Ishikawa (cell line): Measurements from ENCODE around the gene L1CAM.

ENCODE experiments used
- CEBPB ChIP-seq: IDR thresholded peaks from 2 replicates; pipeline ENCODE4 v1.6.1; 2012
- CREB1 ChIP-seq: IDR thresholded peaks from 2 replicates; pipeline ENCODE4 v1.6.1; 2012; ENCODE audit warnings: low read depth
- EGR1 ChIP-seq: IDR thresholded peaks from 2 replicates; pipeline ENCODE4 v1.6.1; 2012
- EP300 ChIP-seq: IDR thresholded peaks from 2 replicates; pipeline ENCODE4 v1.6.1; 2012; ENCODE audit warnings: borderline replicate concordance
- FOXM1 ChIP-seq: IDR thresholded peaks from 2 replicates; pipeline ENCODE4 v1.6.1; 2012; ENCODE audit warnings: low read depth, borderline replicate concordance
- RAD21 ChIP-seq: IDR thresholded peaks from 2 replicates; pipeline ENCODE4 v1.6.1; 2012; ENCODE audit warnings: low read depth
- TAF1 ChIP-seq: IDR thresholded peaks from 2 replicates; pipeline ENCODE4 v1.6.1; 2012; ENCODE audit warnings: low read depth, mild to moderate bottlenecking
- TCF12 ChIP-seq: IDR thresholded peaks from 2 replicates; pipeline ENCODE4 v1.6.1; 2012; ENCODE audit warnings: low read depth
- YY1 ChIP-seq: IDR thresholded peaks from 2 replicates; pipeline ENCODE4 v1.6.1; 2012; ENCODE audit warnings: low read depth
- TF ChIP-seq, protein P1 (sequence below): IDR thresholded peaks from 2 replicates; pipeline ENCODE4 v1.6.1; 2012
- TF ChIP-seq, protein P2 (sequence below): IDR thresholded peaks from 2 replicates; pipeline ENCODE4 v1.6.1; 2012
- TF ChIP-seq, protein P3 (sequence below): IDR thresholded peaks from 2 replicates; pipeline ENCODE4 v1.6.1; 2012; ENCODE audit warnings: low read depth, mild to moderate bottlenecking

DNA sequence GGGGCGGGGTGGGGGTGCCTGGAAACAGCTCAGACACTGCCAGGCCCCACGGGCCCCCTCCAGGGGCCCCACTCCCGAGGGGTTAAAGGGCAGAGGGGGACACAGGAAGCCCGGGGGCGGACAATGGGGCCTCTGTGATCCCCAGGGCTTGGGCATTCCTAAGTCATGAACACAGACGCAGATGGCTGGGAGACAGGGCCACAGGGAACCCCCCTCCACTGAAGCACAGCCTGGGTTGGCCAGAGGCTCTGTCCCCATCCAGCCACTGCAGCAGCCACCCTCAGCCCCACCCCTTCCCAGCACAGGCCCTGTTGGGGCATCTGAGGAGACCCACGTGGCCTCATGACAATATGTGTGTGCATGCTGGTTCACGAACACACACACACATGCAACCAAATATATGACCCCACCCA, 3.9 kb downstream of the L1CAM start:
- TF ChIP-seq EP300 (no peak), TAF1 (no peak), CREB1 (no peak), YY1 (no peak), FOXM1 (no peak), CEBPB (no peak), RAD21 (no peak), TCF12 (no peak), EGR1 (no peak)
- TF ChIP-seq, protein P1, sequence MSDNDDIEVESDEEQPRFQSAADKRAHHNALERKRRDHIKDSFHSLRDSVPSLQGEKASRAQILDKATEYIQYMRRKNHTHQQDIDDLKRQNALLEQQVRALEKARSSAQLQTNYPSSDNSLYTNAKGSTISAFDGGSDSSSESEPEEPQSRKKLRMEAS, result no peak
- TF ChIP-seq, protein P2, sequence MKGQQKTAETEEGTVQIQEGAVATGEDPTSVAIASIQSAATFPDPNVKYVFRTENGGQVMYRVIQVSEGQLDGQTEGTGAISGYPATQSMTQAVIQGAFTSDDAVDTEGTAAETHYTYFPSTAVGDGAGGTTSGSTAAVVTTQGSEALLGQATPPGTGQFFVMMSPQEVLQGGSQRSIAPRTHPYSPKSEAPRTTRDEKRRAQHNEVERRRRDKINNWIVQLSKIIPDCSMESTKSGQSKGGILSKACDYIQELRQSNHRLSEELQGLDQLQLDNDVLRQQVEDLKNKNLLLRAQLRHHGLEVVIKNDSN, result no peak
- TF ChIP-seq, protein P3, sequence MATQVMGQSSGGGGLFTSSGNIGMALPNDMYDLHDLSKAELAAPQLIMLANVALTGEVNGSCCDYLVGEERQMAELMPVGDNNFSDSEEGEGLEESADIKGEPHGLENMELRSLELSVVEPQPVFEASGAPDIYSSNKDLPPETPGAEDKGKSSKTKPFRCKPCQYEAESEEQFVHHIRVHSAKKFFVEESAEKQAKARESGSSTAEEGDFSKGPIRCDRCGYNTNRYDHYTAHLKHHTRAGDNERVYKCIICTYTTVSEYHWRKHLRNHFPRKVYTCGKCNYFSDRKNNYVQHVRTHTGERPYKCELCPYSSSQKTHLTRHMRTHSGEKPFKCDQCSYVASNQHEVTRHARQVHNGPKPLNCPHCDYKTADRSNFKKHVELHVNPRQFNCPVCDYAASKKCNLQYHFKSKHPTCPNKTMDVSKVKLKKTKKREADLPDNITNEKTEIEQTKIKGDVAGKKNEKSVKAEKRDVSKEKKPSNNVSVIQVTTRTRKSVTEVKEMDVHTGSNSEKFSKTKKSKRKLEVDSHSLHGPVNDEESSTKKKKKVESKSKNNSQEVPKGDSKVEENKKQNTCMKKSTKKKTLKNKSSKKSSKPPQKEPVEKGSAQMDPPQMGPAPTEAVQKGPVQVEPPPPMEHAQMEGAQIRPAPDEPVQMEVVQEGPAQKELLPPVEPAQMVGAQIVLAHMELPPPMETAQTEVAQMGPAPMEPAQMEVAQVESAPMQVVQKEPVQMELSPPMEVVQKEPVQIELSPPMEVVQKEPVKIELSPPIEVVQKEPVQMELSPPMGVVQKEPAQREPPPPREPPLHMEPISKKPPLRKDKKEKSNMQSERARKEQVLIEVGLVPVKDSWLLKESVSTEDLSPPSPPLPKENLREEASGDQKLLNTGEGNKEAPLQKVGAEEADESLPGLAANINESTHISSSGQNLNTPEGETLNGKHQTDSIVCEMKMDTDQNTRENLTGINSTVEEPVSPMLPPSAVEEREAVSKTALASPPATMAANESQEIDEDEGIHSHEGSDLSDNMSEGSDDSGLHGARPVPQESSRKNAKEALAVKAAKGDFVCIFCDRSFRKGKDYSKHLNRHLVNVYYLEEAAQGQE, result no peak
